Tibial nerve (tissue), 4 donors: Measurements from ENCODE around the gene HMX2. TPM values are rescaled to one million over a fixed set of nuclear protein-coding genes. Genes with fewer than 3 reads are reported as not detected.

Source experiments
- DNase-seq, 2 donors: peaks; one replicate each; pipeline ENCODE4 v3.0.0-alpha.2; 2019; ENCODE audit warnings: low spot score in 2 of 2
- H3K27ac ChIP-seq, 4 donors: fragments of 200-600 bp; sonication (generic) in 3 of 4; one replicate each; pipeline ENCODE4 v1.5.1; 2017 to 2019; ENCODE audit warnings: mild to moderate bottlenecking in 1 of 4
- H3K27me3 ChIP-seq, 2 donors: fragments of 200-600 bp; sonication (generic) in 1 of 2; one replicate each; pipeline versions ENCODE4 v1.5.1 to v1.6.0; 2017 to 2019
- H3K36me3 ChIP-seq, 3 donors: fragments of 200-600 bp; sonication (generic); one replicate each; pipeline ENCODE4 v1.5.1; 2018 to 2019
- H3K4me1 ChIP-seq, 4 donors: fragments of 200-600 bp; sonication (generic) in 3 of 4; one replicate each; pipeline ENCODE4 v1.5.1; 2017 to 2019
- H3K4me3 ChIP-seq, 4 donors: fragments of 200-600 bp; sonication (generic) in 3 of 4; one replicate each; pipeline ENCODE4 v1.5.1; 2017 to 2019; ENCODE audit warnings: mild to moderate bottlenecking in 1 of 4, moderate library complexity in 1 of 4
- H3K9me3 ChIP-seq, 4 donors: fragments of 200-600 bp; sonication (generic) in 3 of 4; one replicate each; pipeline ENCODE4 v1.5.1; 2017 to 2019
- CTCF ChIP-seq, 5 experiments: fragments of 200-600 bp in 3 of 5; fragments of 450-650 bp in 2 of 5; sonication (generic) in 3 of 5; IDR thresholded peaks; one replicate each; pipeline ENCODE4 v1.5.1; 2016 to 2019; ENCODE audit warnings: antibody characterized with exemption in 5 of 5, mild to moderate bottlenecking in 3 of 5, moderate library complexity in 2 of 5
- EP300 ChIP-seq, 2 donors: sonication (generic); formaldehyde crosslinking; IDR thresholded peaks; one replicate each; pipeline ENCODE4 v1.6.1; 2017; ENCODE audit warnings: antibody characterized with exemption in 2 of 2, mild to moderate bottlenecking in 1 of 2
- POLR2A ChIP-seq, 2 donors: fragments of 450-650 bp; IDR thresholded peaks; one replicate each; pipeline ENCODE4 v1.6.1; 2017; ENCODE audit warnings: antibody characterized with exemption in 2 of 2, mild to moderate bottlenecking in 2 of 2, moderate library complexity in 2 of 2
- WGBS, 2 donors: methylation state at CpG; one replicate each; pipeline ENCODE4 v1.1.5; 2018; 5-methylcytosine and 5-hydroxymethylcytosine counted together
- total RNA-seq, 4 donors: library from RNA; depleted of rRNA; stranded (reverse); fragments of >200 nt; gene quantifications; one replicate each; pipeline ENCODE4 v1.1.0, GENCODE V29; 2016

HMX2 gene
- total RNA-seq, 4 donors from 2014 or later = not detected

- Histone ChIP-seq H3K4me1 (peaks cover 0 to 76% (median 39%) of the 10 kb centered on the region in 4 donors), H3K27me3 (peaks cover 10 to 99% of the 10 kb centered on the region in 2 donors)
These were observed 8.8 kb upstream of the HMX2 start for GRCh38 chr10:123139165-123139520.

GRCh38 chr10:123139521-123140163, 8.3 kb upstream of the HMX2 start:
- no peak overlapping the region for H3K27ac ChIP-seq
- H3K27me3 ChIP-seq = peaks cover 8 to 99% of the 10 kb centered on the region in 2 donors
- no peak overlapping the region for H3K4me3 ChIP-seq
- peaks cover 0 to 76% (median 39%) of the 10 kb centered on the region in 4 donors for H3K4me1 ChIP-seq
- DNase-seq = no peak
- 5 to 6% methylated on average over 32 of the region's 32 CpGs for WGBS, 2 donors
- H3K36me3 ChIP-seq = no peaks in the 10 kb centered on the region
- H3K9me3 ChIP-seq = no peaks in the 10 kb centered on the region
- TF ChIP-seq CTCF (IDR thresholded peaks at IDR 0.05) (no peak), POLR2A (IDR thresholded peaks at IDR 0.05) (no peak), EP300 (IDR thresholded peaks at IDR 0.05) (no peak)

More at GRCh38 chr10:123139165-123139520, 8.8 kb upstream of the HMX2 start:
- Histone ChIP-seq H3K4me3 (no peak overlapping the region), H3K36me3 (no peaks in the 10 kb centered on the region), H3K9me3 (no peaks in the 10 kb centered on the region), H3K27ac (no peak overlapping the region)
- WGBS, 2 donors = 13 to 16% methylated on average over 7 of the region's 7 CpGs
- DNase-seq = no peak
- TF ChIP-seq CTCF (IDR thresholded peaks at IDR 0.05) = no peak
- TF ChIP-seq POLR2A (IDR thresholded peaks at IDR 0.05) = no peak
- no peak for TF ChIP-seq EP300 (IDR thresholded peaks at IDR 0.05)

- TF ChIP-seq POLR2A (IDR thresholded peaks at IDR 0.05) = no peak
- no peak for TF ChIP-seq CTCF (IDR thresholded peaks at IDR 0.05)
- TF ChIP-seq EP300 (IDR thresholded peaks at IDR 0.05) = no peak
- DNase-seq = no peak
- Histone ChIP-seq H3K9me3 (no peaks in the 10 kb centered on the region), H3K4me3 (no peak overlapping the region), H3K27ac (no peak overlapping the region), H3K27me3 (peaks cover 7 to 99% of the 10 kb centered on the region in 2 donors), H3K36me3 (no peaks in the 10 kb centered on the region), H3K4me1 (peaks cover 0 to 76% (median 32%) of the 10 kb centered on the region in 4 donors)
- WGBS, 2 donors = 5 to 9% methylated on average over 18 to 43 of the region's 43 CpGs
These were observed 7.6 kb upstream of the HMX2 start for GRCh38 chr10:123140164-123140982.

GRCh38 chr10:123140983-123141390, 6.9 kb upstream of the HMX2 start:
- Histone ChIP-seq H3K36me3 (no peaks in the 10 kb centered on the region), H3K27me3 (peaks cover 7 to 99% of the 10 kb centered on the region in 2 donors), H3K27ac (no peak overlapping the region), H3K4me3 (no peak overlapping the region), H3K4me1 (peaks cover 0 to 76% (median 29%) of the 10 kb centered on the region in 4 donors), H3K9me3 (no peaks in the 10 kb centered on the region)
- WGBS, 2 donors = 9 to 13% methylated on average over 6 of the region's 6 CpGs
- TF ChIP-seq POLR2A (IDR thresholded peaks at IDR 0.05) (no peak), EP300 (IDR thresholded peaks at IDR 0.05) (no peak), CTCF (IDR thresholded peaks at IDR 0.05) (no peak)
- no peak for DNase-seq
